ENCODE measurements around the gene COMTD1.

GRCh38 chr10:75244487-75245353, 9.0 kb upstream of the COMTD1 start:
- no peak for TF ChIP-seq CTCF (conservative IDR thresholded peaks at IDR 0.05)
- TF ChIP-seq EZH2 (IDR thresholded peaks at IDR 0.05; ENCODE audit: low read depth): no peak

Measured in PC-9 (cell line).